Midbrain (tissue), 1 donor: ENCODE results near the gene GRID1.

ENCODE experiments used
- DNase-seq: peaks from one replicate; lab custom pipeline; 2025; lab: John Stamatoyannopoulos, UW

Gene GRID1

GRCh38 chr10:86211691-86212390 is 154.8 kb downstream of the GRID1 start:
- no peak for DNase-seq

- DNase-seq = no peak
Observed at GRCh38 chr10:86210416-86210815, 156.2 kb downstream of the GRID1 start.

DNA sequence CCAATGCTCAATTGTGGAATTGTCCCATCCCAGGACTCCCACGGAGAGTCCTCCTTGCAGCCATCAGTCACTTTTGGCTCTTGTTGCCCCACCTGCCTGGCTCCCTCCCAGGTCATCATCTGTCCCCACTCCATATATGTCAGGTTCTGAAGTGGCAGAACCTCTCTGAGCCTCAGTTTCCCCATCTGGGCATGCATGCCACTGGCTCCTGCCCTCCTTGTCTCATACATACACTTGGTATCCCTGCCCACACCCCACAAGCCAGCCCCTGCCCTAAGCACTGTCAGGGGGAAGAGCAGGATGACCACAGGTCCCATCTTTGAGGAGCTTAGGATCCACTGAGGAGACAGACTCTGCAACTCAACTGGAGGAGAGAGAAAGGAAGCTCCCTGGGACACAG is 156.9 kb downstream of the GRID1 start:
- DNase-seq = no peak

- DNase-seq = no peak
Observed at GRCh38 chr10:86207226-86207625, 159.4 kb downstream of the GRID1 start.

DNA sequence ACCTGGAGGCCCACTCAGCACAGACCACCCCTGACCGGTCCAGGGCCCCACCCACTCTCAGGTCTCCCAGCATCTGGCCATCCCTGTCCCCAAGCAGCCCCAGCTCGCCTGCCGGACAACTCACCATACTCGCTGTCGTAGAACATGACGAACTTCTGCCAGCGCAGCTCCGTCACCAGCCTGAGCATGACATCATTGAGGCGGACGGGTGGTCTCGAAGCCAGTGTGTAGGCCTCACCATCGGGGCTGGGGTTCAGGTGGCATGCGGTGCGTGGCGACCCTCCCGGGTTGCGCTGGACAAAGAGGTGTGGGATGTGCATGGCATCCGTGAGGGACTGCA is 160.4 kb downstream of the GRID1 start:
- no peak for DNase-seq

GRCh38 chr10:86205306-86206239 is 161.0 kb downstream of the GRID1 start:
- DNase-seq = no peak

- DNase-seq = no peak
Observed at GRCh38 chr10:86204421-86205305, 161.9 kb downstream of the GRID1 start.

DNA sequence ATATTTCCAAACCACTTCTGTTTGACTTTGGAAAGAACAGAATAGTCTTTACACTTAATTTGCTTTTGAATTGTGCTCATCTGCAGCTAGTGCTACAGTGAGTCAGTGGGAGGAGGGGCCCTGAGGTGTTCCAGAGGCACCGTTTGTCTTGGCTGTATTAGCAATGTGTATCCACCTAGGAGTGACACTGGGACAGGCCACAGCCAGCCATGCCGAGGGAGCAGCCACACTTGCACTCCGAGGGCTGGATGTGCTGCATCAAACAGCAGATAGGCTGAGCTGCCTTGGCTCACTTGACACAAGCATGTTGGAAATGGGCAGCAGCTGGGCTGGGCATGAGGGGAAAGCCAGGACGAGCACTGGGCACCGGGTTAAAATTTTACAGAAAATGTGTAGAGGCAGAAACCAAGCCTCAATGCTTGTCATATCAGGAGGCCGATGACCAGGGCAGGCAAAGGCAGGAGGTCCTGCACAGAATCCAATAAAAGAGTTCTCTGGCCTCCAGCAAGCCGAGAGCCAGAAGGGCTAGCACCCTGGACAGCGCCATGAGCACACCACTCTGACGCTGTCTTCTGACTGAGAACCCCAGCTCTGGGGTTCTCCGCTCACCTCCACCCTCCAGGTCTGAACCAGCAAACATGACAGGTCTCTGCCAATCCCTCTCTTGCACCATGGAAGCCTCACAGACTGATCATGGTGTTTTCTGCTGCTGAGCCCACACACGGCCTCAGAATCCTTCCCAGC is 163.3 kb downstream of the GRID1 start:
- no peak for DNase-seq

DNA sequence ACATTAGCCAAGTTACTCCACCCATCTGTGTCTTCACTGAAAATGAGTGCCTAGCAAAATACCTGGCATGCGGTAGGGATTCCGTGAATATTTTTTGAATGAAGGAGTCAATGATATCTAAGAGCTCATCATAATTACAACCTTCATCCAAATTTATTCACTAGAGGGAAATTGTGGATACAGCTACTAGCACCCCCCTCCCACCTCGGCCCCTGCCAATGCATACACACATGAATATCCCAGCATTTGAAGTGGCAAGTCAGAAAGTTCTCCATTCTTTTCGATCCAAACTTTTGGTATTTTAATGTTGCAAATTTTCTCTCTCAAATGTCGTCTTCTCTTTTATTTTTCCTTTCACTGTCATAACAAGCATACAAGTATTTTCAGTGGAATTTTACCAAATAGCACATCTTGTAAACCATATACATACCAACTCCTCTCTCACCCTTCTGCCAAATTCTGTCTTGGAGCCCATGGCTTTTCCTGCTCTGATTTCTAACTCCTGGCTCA is 164.3 kb downstream of the GRID1 start:
- DNase-seq = no peak

DNA sequence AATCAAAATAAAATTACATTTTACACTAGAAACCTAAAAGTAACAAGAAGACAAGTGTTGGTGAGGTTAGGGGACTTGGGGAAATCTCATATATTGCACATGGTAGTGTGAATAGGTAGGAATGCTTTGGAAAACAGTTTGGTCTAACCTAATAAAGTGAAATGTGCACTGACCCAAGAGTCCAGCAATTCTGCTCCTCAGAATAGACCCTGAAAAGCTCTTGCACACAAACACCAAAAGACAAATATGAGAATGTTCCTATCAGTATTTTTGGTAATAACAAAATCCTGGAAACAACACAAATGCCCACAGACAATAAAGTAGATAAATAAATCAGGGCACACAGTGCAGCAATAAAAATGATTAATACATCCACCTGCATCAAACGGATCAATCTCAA is 165.7 kb downstream of the GRID1 start:
- DNase-seq = no peak

DNA sequence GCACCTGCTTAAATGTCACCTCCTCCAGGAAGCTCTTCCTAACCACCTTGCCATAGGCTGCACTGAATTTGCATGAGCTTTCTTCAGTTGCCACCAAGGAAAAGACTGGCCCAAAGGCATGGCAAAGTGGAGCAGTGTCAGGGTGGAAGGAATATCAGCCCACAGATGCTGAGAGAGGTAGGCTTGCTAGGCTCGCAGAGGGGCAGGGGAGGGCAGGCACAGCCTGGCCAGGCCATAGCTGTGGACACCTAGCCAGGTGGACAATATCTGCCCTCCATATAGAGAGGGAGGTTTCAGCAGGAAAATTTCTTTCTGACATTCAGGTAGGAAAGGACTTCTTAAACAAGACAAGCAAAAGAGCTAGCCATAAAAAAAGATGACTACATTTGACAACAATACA is 166.3 kb downstream of the GRID1 start:
- no peak for DNase-seq

- DNase-seq = no peak
Observed at GRCh38 chr10:86199041-86199440, 167.6 kb downstream of the GRID1 start.

DNA sequence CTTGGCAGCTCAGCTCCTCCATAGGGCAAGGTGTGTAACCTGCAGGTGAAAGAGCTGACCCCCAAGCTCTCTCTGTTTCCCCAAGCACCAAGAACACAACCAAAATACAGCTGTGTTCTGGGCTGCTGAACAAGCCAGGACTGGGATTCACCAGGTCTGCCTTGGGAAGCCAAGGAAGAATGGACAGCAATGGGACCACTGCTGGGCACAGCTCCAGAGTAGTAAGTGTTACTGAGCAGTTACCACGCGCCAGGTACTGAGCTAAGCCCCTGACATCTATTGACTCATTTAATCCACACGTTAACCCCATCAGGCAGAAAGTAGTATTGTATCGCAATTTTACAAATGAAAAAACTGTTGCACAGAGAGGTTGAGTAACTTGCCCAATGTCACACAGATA is 168.3 kb downstream of the GRID1 start:
- DNase-seq = no peak

GRCh38 chr10:86197166-86197790 is 169.3 kb downstream of the GRID1 start:
- DNase-seq = no peak

- no peak for DNase-seq
Observed at GRCh38 chr10:86195521-86196157, 171.0 kb downstream of the GRID1 start.

- DNase-seq = no peak
Observed at GRCh38 chr10:86194684-86195083, 171.9 kb downstream of the GRID1 start.

DNA sequence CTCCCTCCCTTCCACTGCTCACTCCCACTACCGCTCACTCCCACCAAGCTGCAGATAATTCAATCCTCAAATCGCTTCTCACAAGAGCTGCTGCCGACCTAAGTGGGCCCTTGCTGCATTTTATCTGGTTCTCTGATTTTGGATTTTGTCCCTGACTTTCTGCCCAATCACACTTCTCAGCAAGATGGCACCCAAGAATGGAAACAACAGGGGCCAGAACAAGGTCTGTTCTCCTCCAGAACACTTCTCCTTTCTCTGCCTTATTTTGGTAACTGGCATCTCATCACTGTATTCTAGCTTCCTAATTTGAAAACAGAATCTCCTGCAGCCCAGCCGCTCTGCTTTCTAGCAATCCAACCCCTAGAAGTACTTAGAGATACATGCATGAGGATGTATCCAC is 172.8 kb downstream of the GRID1 start:
- DNase-seq = no peak

DNA sequence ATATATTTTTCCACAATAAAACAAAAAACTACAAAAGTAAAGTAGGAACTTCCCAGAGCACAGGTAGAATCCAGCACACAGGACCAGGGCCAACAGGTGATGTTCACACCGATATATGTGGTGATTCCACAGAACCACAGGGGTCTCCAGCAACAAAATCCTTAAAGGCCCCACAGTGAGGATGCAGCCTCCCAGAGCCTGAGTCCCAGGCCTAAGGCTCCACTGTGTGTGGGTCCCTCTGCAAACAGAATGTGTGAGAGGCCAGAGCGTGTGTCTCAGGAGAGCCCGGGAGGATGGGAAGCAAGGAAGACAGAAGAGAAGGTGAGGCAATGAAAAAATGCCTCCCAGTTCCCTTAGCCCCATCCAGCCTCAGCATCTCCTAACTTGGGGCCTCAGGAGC is 173.9 kb downstream of the GRID1 start:
- DNase-seq = no peak

- no peak for DNase-seq
Observed at GRCh38 chr10:86192147-86192546, 174.4 kb downstream of the GRID1 start.

DNA sequence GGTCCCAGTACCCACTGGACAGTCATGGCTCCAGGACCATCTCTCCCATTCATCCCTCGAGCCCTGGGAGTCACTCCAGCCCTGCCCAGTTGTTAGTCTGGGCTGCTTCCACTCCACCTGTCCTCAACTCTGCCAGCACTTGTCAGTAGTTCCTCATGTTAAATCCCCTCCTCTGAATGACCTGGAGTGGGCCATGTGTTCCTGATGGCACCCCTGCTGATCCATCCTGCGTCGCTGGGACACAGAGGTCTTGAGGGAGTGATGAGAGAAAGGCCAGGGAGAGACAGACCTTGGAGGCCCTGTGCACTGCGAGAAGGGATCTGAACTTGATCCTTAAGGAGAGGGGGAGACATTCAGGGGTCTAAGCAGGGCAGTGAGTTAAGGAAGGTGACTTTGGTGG is 174.9 kb downstream of the GRID1 start:
- no peak for DNase-seq

GRCh38 chr10:86191166-86191565 is 175.4 kb downstream of the GRID1 start:
- no peak for DNase-seq
